ENCODE measurements around the gene LSM6. TPM values are rescaled to one million over a fixed set of nuclear protein-coding genes. Genes with fewer than 3 reads are reported as not detected.
A peak's percentile ranks its signal among the peaks of the same experiment; 100 is the strongest.

The LSM6 gene
- total and polyA plus RNA-seq, 2 donors from 2014 or later: 24.3 to 36.7 TPM

DNA sequence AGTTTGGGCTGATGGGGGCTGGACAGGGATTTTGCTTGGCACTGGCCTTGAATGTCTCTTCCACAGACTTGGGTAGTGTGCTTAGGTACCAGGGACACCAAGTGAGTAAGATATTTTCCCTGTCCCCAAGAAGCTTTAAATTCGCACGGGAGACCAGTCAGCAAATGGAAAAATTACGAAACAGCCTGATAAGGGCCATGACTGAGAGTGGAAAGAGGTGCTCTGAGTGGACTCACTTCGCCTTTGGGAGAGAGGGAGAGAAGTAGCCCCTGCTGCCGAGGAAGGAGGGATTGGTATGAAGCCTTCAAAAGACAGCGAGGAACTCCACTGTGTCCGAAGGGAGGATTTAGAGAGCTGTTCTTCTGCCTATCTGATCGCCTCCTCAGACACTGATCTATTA is 2.6 kb downstream of the LSM6 start:
- FAIRE-seq: no peak
- H3K36me3 ChIP-seq (ENCODE audit: control insufficient read depth in 2 of 3, insufficient read depth in 3 of 3, low read length in 3 of 3): peaks cover 0 to 2% (median 0%) of the 10 kb centered on the region in 3 donors
- H3K9ac ChIP-seq (ENCODE audit: low read length in 3 of 3): no peak overlapping the region
- no peaks in the 10 kb centered on the region for H3K9me3 ChIP-seq (ENCODE audit: control insufficient read depth in 2 of 3, insufficient read depth in 1 of 3, low read length in 3 of 3)
- H3K27ac ChIP-seq (ENCODE audit: low read depth in 2 of 2, low read length in 2 of 2): no peak overlapping the region
- no peaks in the 10 kb centered on the region for H3K27me3 ChIP-seq (ENCODE audit: control insufficient read depth, insufficient read depth, low read length)
- intact Hi-C loops (cut with DNase I): no loop called here
- TF ChIP-seq, protein P1, sequence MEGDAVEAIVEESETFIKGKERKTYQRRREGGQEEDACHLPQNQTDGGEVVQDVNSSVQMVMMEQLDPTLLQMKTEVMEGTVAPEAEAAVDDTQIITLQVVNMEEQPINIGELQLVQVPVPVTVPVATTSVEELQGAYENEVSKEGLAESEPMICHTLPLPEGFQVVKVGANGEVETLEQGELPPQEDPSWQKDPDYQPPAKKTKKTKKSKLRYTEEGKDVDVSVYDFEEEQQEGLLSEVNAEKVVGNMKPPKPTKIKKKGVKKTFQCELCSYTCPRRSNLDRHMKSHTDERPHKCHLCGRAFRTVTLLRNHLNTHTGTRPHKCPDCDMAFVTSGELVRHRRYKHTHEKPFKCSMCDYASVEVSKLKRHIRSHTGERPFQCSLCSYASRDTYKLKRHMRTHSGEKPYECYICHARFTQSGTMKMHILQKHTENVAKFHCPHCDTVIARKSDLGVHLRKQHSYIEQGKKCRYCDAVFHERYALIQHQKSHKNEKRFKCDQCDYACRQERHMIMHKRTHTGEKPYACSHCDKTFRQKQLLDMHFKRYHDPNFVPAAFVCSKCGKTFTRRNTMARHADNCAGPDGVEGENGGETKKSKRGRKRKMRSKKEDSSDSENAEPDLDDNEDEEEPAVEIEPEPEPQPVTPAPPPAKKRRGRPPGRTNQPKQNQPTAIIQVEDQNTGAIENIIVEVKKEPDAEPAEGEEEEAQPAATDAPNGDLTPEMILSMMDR (IDR thresholded peaks at IDR 0.05; ENCODE audit: borderline replicate concordance, extremely low read depth, insufficient read depth): no peak
- peaks cover 0 to 12% (median 12%) of the 10 kb centered on the region in 3 donors for H3K4me1 ChIP-seq (ENCODE audit: control insufficient read depth in 2 of 3, insufficient read depth in 2 of 3, low read depth in 1 of 3, low read length in 3 of 3)
- no peak overlapping the region for H3K4me3 ChIP-seq (ENCODE audit: low read length in 3 of 3)
- no peak for DNase-seq

DNA sequence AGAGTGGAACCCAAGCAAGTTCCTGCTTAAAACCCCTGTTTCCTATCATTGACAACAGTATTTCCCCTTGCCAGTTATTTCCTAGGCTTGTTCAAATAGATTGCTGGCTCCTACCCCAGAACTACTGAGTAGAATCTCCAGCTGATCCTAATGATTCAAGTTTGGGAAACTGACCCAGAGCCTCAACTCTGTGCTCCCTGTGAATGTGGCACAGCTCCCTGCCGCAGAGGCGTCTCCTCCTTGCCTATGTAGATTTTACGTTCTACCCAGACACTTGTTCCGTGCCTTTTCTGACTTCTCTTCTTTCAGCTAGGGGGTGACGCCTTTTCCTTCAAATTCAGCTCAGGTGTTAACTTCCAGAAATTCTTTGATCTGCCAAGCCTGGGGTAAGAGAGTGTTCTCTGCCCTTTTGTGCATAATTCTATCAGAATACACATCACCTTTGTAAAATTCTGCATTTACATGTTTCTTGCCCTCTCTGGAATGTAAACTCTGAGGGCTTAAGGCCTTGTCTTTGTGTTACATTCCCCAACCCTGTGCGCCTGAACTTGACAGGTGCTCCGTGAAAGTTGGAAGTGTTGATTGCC is 4.4 kb downstream of the LSM6 start:
- DNase-seq (no peak), FAIRE-seq (no peak)
- peak overlapping the region in 1 of 3 donors; percentile 1 for H3K9ac ChIP-seq (ENCODE audit: low read length in 3 of 3)
- H3K27me3 ChIP-seq (ENCODE audit: control insufficient read depth, insufficient read depth, low read length): no peaks in the 10 kb centered on the region
- peaks cover 0 to 2% (median 0%) of the 10 kb centered on the region in 3 donors for H3K36me3 ChIP-seq (ENCODE audit: control insufficient read depth in 2 of 3, insufficient read depth in 3 of 3, low read length in 3 of 3)
- no peak overlapping the region for H3K27ac ChIP-seq (ENCODE audit: low read depth in 2 of 2, low read length in 2 of 2)
- H3K4me1 ChIP-seq (ENCODE audit: control insufficient read depth in 2 of 3, insufficient read depth in 2 of 3, low read depth in 1 of 3, low read length in 3 of 3): peaks cover 0 to 12% (median 12%) of the 10 kb centered on the region in 3 donors
- intact Hi-C loops (cut with DNase I): no loop called here
- H3K4me3 ChIP-seq (ENCODE audit: low read length in 3 of 3): no peak overlapping the region
- TF ChIP-seq, protein P1 (IDR thresholded peaks at IDR 0.05; ENCODE audit: borderline replicate concordance, extremely low read depth, insufficient read depth): no peak
- H3K9me3 ChIP-seq (ENCODE audit: control insufficient read depth in 2 of 3, insufficient read depth in 1 of 3, low read length in 3 of 3): no peaks in the 10 kb centered on the region

DNA sequence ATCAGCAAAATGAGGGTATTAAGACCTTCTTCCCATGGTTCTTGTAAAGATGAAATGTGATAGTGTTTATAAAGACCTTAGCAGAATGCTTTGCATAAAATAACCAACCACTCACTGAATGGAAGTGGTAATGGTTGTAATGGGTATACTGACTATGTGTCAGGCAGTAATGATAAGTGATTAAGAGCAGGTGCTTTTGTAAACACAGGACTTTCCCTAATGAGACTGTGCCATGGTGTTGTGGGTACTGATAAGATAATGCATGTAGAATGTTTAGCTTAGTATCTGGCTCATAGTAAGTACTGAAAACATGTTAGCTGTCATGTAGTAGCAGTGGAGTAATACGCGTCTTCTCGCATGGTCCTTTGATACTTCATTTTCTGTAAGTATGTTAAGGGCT is 6.9 kb downstream of the LSM6 start:
- TF ChIP-seq, protein P1 (IDR thresholded peaks at IDR 0.05; ENCODE audit: borderline replicate concordance, extremely low read depth, insufficient read depth): no peak
- Histone ChIP-seq H3K36me3 (ENCODE audit: control insufficient read depth in 2 of 3, insufficient read depth in 3 of 3, low read length in 3 of 3) (peaks cover under 1 to 5% (median 4%) of the 10 kb centered on the region in 3 donors), H3K4me3 (ENCODE audit: low read length in 3 of 3) (no peak overlapping the region), H3K9ac (ENCODE audit: low read length in 3 of 3) (no peak overlapping the region), H3K9me3 (ENCODE audit: control insufficient read depth in 2 of 3, insufficient read depth in 1 of 3, low read length in 3 of 3) (no peaks in the 10 kb centered on the region), H3K27me3 (ENCODE audit: control insufficient read depth, insufficient read depth, low read length) (no peaks in the 10 kb centered on the region), H3K27ac (ENCODE audit: low read depth in 2 of 2, low read length in 2 of 2) (no peak overlapping the region), H3K4me1 (ENCODE audit: control insufficient read depth in 2 of 3, insufficient read depth in 2 of 3, low read depth in 1 of 3, low read length in 3 of 3) (peaks cover 0 to 9% (median 5%) of the 10 kb centered on the region in 3 donors)
- intact Hi-C loops (cut with DNase I): no loop called here
- DNase-seq (no peak), FAIRE-seq (no peak)

DNA sequence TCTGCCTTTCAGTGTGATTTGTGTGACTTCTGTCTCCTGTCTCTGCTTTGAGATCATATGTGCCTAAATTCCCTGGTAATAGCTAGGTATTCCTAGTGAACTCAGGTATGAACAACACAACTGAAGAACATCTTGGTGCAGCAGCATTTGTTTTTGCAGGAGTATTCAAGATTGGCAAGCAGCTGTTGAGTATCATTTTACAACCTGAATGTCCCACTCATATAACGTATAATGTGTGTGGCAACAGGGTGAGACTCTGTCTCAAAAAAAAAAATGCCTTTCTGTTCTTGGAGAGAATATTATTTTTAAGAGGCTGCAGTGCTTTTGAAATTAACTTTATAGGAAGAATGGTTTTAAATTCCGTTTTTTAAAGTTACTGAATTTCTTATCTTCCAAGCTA is 7.7 kb downstream of the LSM6 start:
- Histone ChIP-seq H3K4me1 (ENCODE audit: control insufficient read depth in 2 of 3, insufficient read depth in 2 of 3, low read depth in 1 of 3, low read length in 3 of 3) (peaks cover 0 to 6% (median 5%) of the 10 kb centered on the region in 3 donors), H3K9ac (ENCODE audit: low read length in 3 of 3) (no peak overlapping the region), H3K9me3 (ENCODE audit: control insufficient read depth in 2 of 3, insufficient read depth in 1 of 3, low read length in 3 of 3) (no peaks in the 10 kb centered on the region), H3K36me3 (ENCODE audit: control insufficient read depth in 2 of 3, insufficient read depth in 3 of 3, low read length in 3 of 3) (peaks cover 3 to 6% (median 5%) of the 10 kb centered on the region in 3 donors), H3K27me3 (ENCODE audit: control insufficient read depth, insufficient read depth, low read length) (no peaks in the 10 kb centered on the region), H3K27ac (ENCODE audit: low read depth in 2 of 2, low read length in 2 of 2) (no peak overlapping the region), H3K4me3 (ENCODE audit: low read length in 3 of 3) (no peak overlapping the region)
- FAIRE-seq: no peak
- intact Hi-C loops (cut with DNase I): no loop called here
- no peak for DNase-seq
- TF ChIP-seq, protein P1 (IDR thresholded peaks at IDR 0.05; ENCODE audit: borderline replicate concordance, extremely low read depth, insufficient read depth): no peak
